IPS-18c (cell line): ENCODE data around the gene JMJD8.

ENCODE experiments used
- H3K4me3 ChIP-seq: 2 replicates; pipeline ENCODE4 v1.7.0; 2013; ENCODE audit warnings: low read depth, mild to moderate bottlenecking, low read length, moderate library complexity; ENCODE audit not compliant: insufficient read depth
- H3K9me3 ChIP-seq: one replicate; pipeline ENCODE4 v1.6.1; 2013; ENCODE audit warnings: mild to moderate bottlenecking, low read length, moderate library complexity; ENCODE audit not compliant: control insufficient read depth, insufficient read depth

Gene JMJD8

GRCh38 chr16:674968-675883, 8.9 kb downstream of the JMJD8 start, which contains the start of gene RHBDL1:
Gene RHBDL1, plus strand, starts transcription at chr16:675671. Its CDS starts 120 bp downstream, at chr16:675791.
- H3K4me3 ChIP-seq, result peak within 1 kb of the TSS; percentile 47
- H3K9me3 ChIP-seq, result no peaks in the 10 kb centered on the region

GRCh38 chr16:674214-674881, 9.8 kb downstream of the JMJD8 start:
- Histone ChIP-seq H3K9me3 (no peaks in the 10 kb centered on the region), H3K4me3 (peak overlapping the region; percentile 0; the same call in 1 of the 2 replicates)

DNA sequence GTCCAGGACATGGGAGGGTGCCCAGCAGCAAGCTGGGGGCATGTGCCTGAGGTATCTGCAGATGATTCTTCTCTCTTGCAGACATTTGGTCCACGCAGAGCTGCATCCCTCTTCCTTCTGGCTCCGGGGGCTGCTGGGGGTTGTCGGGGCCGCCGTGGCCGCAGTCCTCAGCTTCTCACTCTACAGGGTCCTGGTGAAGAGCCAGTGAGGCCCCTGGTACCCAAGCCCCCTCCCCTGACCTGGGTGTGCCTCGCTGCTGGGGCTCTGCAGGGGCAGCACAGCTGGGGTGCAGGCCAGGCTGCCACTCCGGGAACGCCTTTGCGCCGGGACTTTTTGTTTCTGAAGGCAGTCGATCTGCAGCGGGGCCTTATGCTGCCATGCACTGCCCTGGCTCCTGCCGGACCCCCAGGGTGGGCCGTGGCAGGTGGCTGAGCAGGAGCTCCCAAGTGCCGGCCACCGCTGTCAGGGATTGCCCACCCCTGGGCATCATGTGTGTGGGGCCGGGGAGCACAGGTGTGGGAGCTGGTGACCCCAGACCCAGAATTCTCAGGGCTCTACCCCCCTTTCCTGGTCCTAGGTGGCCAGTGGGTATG, 10.6 kb downstream of the JMJD8 start:
- Histone ChIP-seq H3K4me3 (no peak overlapping the region), H3K9me3 (no peaks in the 10 kb centered on the region)

GRCh38 chr16:672851-673250, 11.3 kb downstream of the JMJD8 start:
- H3K4me3 ChIP-seq, result no peak overlapping the region
- H3K9me3 ChIP-seq, result no peaks in the 10 kb centered on the region

- Histone ChIP-seq H3K4me3 (no peak overlapping the region), H3K9me3 (no peaks in the 10 kb centered on the region)
Measured at GRCh38 chr16:672371-672770, 11.8 kb downstream of the JMJD8 start.

DNA sequence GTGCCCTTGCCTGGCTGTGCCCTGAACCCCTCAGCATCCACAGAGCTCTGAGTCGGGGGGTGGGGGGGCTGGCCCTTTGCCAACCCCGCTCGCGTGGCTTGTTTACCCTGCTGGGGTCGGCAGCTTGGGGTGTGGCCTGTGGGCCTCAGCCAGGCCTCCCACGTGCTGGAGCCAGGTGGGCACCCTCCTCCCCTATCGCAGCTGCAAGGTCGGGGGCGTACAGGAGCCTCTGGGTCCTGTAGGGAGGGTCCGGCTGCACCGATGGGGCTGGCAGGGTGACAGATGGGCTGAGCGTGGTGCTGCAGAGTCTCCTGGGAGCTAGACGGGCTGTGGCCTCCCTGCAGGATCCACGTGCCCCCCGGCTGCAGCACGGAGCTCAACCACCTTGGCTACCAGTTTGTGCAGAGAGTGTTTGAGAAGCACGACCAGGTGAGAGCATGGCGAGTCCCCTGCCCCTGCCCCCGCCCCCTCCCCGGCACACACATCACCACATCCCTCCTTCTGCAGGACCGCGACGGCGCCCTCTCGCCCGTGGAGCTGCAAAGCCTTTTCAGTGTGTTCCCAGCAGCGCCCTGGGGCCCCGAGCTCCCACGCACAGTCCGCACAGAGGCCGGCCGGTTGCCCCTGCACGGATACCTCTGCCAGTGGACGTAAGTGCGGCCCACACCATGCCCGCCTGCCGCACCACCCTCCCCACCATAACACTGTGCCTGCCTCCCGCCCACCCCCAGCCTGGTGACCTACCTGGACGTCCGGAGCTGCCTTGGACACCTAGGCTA, 12.6 kb downstream of the JMJD8 start:
- H3K4me3 ChIP-seq, result no peak overlapping the region
- H3K9me3 ChIP-seq, result no peaks in the 10 kb centered on the region

GRCh38 chr16:670485-671352, 13.4 kb downstream of the JMJD8 start:
- no peaks in the 10 kb centered on the region for H3K9me3 ChIP-seq
- H3K4me3 ChIP-seq, result no peak overlapping the region

DNA sequence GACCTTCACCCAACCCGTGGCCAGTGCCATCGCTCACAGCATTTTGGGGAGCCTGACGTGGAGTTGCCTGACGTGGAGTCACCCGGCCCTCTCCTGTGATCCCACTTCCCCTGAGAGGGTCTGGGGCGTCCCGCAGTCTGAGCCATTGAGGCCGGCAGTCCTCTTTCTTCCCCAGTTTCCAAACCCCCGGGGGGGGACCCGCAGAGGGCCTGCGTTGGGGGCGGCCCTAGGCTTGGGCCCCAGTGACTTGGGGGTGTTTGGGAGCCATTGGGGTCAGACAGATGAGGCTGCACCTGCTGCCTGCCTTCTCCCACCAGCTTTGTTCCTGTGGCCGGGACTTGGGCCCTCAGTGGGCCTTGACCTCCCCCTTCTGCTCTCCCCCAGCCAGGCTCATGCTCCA, 14.5 kb downstream of the JMJD8 start:
- Histone ChIP-seq H3K4me3 (no peak overlapping the region), H3K9me3 (no peaks in the 10 kb centered on the region)

GRCh38 chr16:668519-669171, 15.5 kb downstream of the JMJD8 start:
- Histone ChIP-seq H3K9me3 (no peaks in the 10 kb centered on the region), H3K4me3 (peak overlapping the region; percentile 87)

DNA sequence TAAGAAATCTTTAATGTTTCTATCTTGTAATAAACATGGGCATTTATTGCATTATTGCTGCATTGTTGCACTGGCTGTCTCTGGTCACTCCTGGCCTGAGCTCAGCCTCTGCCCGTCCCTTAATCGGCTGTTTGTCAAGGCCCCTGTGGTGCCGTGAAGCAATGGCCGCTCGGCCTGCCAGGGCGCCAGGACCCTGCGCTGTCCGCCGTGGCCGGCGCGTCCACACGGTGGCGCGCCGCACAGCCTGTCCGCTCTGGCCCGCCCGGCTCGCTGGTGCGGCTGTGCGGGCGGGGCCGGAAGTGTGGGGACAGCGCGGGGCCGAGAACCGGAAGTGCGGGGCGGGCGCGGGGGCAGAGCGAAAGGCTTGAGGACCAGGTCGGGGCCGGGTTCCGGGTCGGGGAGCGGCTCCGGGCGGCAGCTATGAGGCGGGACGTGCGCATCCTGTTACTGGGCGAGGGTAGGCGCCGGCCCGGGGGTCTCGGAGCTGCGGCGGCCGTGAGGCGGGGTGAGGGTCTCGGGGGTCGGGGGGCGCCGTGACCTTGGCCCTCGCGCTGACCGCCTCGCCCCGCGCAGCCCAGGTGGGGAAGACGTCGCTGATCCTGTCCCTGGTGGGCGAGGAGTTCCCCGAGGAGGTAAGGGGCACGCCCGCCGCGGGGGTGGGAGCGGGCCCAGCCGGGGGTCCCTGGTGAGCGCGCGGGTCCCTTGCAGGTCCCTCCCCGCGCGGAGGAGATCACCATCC, 16.2 kb downstream of the JMJD8 start, which contains the start of gene RHOT2:
Gene RHOT2 (plus strand): TSS at position 353 of the 739 bp plus-strand sequence. CDS start 68 bp downstream, at position 421.
- peak within 1 kb of the TSS; percentile 87 for H3K4me3 ChIP-seq
- no peaks in the 10 kb centered on the region for H3K9me3 ChIP-seq

DNA sequence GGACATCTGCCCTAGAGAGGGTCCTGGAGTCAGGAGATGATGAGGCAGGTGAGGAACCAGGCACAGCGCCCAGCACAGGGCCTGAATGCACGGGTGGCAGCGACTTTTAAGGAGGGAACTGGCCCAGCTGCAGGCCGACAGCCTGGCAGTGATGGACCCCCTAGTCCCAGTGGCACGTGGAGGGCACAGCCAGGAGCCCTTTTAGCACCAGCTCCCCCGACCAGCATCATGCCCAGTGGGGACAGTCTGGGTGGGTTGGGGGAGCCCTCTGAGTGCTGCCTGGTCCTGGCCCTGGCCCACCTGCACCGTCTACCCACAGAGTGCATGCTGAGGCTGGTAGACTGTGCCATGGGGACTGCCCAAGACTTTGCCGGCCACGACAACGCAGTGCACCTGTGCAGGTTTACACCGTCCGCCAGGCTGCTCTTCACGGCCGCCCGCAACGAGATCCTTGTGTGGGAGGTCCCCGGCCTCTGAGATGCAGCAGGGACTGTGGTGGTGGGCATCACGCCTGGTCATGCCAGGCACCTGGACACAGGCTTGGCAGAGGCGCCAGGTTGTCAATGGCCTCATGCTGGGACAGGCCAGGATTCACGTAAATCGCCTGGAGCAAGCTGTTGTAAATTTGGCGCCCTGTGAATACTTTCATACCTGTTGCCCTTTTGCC, 16.9 kb downstream of the JMJD8 start:
- Histone ChIP-seq H3K9me3 (no peaks in the 10 kb centered on the region), H3K4me3 (no peak overlapping the region)

- H3K4me3 ChIP-seq, result no peak overlapping the region
- H3K9me3 ChIP-seq, result no peaks in the 10 kb centered on the region
Measured at GRCh38 chr16:666572-666971, 17.6 kb downstream of the JMJD8 start.

DNA sequence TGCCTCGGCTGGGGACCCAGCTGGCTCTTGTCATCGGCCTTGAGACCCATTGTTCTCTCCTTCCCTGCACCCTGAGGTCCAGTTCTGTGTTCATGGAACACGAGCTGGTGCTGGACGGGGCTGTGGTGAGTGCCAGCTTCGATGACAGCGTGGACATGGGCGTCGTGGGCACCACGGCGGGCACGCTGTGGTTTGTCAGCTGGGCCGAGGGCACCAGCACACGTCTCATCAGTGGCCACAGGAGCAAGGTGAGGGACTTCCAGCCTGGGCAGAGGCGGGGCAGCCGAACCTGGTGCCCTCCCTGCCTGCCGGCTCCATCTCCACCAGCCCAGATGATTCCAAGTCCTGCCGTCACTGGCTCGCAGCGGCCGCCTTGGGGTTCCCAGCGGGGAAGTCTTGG, 21.5 kb downstream of the JMJD8 start:
- Histone ChIP-seq H3K9me3 (no peaks in the 10 kb centered on the region), H3K4me3 (no peak overlapping the region)

- H3K9me3 ChIP-seq, result no peaks in the 10 kb centered on the region
- H3K4me3 ChIP-seq, result no peak overlapping the region
Measured at GRCh38 chr16:662095-662494, 22.0 kb downstream of the JMJD8 start.
